Endothelial cell (in vitro differentiated cells): Measurements from ENCODE around the gene GBE1. TPM values are rescaled to one million over a fixed set of nuclear protein-coding genes. Genes with fewer than 3 reads are reported as not detected.

Experiments used
- DNase-seq: peaks from one replicate; pipeline ENCODE4 v3.0.0; 2021; ENCODE audit warnings: low spot score
- H3K27ac Mint-ChIP-seq: one replicate; pipeline ENCODE4 v1.8.0; 2021; ENCODE audit warnings: mixed read lengths, inconsistent platforms; ENCODE audit not compliant: unreplicated experiment
- H3K27me3 Mint-ChIP-seq: one replicate; pipeline ENCODE4 v1.8.0; 2021; ENCODE audit warnings: mild to moderate bottlenecking, moderate library complexity, mixed read lengths, inconsistent platforms; ENCODE audit not compliant: unreplicated experiment
- H3K36me3 Mint-ChIP-seq: one replicate; pipeline ENCODE4 v1.8.0; 2021; ENCODE audit warnings: mild to moderate bottlenecking, low read depth, mixed read lengths, inconsistent platforms; ENCODE audit not compliant: unreplicated experiment
- H3K4me1 Mint-ChIP-seq: one replicate; pipeline ENCODE4 v1.8.0; 2021; ENCODE audit warnings: mild to moderate bottlenecking, mixed read lengths, inconsistent platforms; ENCODE audit not compliant: unreplicated experiment
- H3K4me3 Mint-ChIP-seq: one replicate; pipeline ENCODE4 v1.8.0; 2021; ENCODE audit warnings: mild to moderate bottlenecking, mixed read lengths, inconsistent platforms; ENCODE audit not compliant: unreplicated experiment
- H3K9me3 Mint-ChIP-seq: one replicate; pipeline ENCODE4 v1.8.0; 2021; ENCODE audit warnings: mixed read lengths, inconsistent platforms; ENCODE audit not compliant: unreplicated experiment
- CTCF ChIP-seq: fragments of 200-600 bp; sonication (generic); IDR thresholded peaks from one replicate; pipeline ENCODE4 v1.5.0; 2021; ENCODE audit warnings: antibody characterized with exemption; ENCODE audit not compliant: unreplicated experiment
- total RNA-seq: library from RNA; stranded (reverse); fragmentation: NEBNext Ultra II Directional; extraction: Animal tissue kit (Norgen Biotek cat#: 25700); gene quantifications from one replicate; pipeline ENCODE4 v1.2.1, GENCODE V29; 2021; ENCODE audit not compliant: unreplicated experiment

The GBE1 gene
- total RNA-seq, 1 donor from 2014 or later = 15.6 TPM

- no peak for DNase-seq
- Mint-ChIP-seq H3K27ac (no peak overlapping the region), H3K4me1 (no peaks in the 10 kb centered on the region), H3K4me3 (no peak overlapping the region), H3K36me3 (no peaks in the 10 kb centered on the region), H3K9me3 (no peaks in the 10 kb centered on the region), H3K27me3 (peaks cover 2% of the 10 kb centered on the region)
- no peak for TF ChIP-seq CTCF
Measured at GRCh38 chr3:81444817-81445460, 316.5 kb downstream of the GBE1 start.

GRCh38 chr3:81443958-81444357 lies 317.5 kb downstream of the GBE1 start:
- H3K36me3 Mint-ChIP-seq = no peaks in the 10 kb centered on the region
- peaks cover 2% of the 10 kb centered on the region for H3K27me3 Mint-ChIP-seq
- no peaks in the 10 kb centered on the region for H3K9me3 Mint-ChIP-seq
- DNase-seq = no peak
- H3K27ac Mint-ChIP-seq = no peak overlapping the region
- H3K4me3 Mint-ChIP-seq = no peak overlapping the region
- no peak for TF ChIP-seq CTCF
- H3K4me1 Mint-ChIP-seq = no peaks in the 10 kb centered on the region

GRCh38 chr3:81443457-81443782 lies 318.0 kb downstream of the GBE1 start:
- Mint-ChIP-seq H3K36me3 (no peaks in the 10 kb centered on the region), H3K4me1 (no peaks in the 10 kb centered on the region), H3K27me3 (peaks cover 2% of the 10 kb centered on the region)

GRCh38 chr3:81442758-81443456 lies 318.5 kb downstream of the GBE1 start:
- H3K4me1 Mint-ChIP-seq = no peaks in the 10 kb centered on the region

More at GRCh38 chr3:81443457-81443782, 318.0 kb downstream of the GBE1 start:
- DNase-seq = no peak
- Mint-ChIP-seq H3K9me3 (no peaks in the 10 kb centered on the region), H3K4me3 (no peak overlapping the region), H3K27ac (no peak overlapping the region)
- TF ChIP-seq CTCF = no peak

More at GRCh38 chr3:81442758-81443456, 318.5 kb downstream of the GBE1 start:
- Mint-ChIP-seq H3K27me3 (peaks cover 2% of the 10 kb centered on the region), H3K4me3 (no peak overlapping the region), H3K27ac (no peak overlapping the region), H3K36me3 (no peaks in the 10 kb centered on the region), H3K9me3 (no peaks in the 10 kb centered on the region)
- no peak for DNase-seq
- no peak for TF ChIP-seq CTCF
